H1 (cell line): ENCODE measurements around the gene TPT1.

Experiments used
- EP300 ChIP-seq, 2 experiments: IDR thresholded peaks; 1 replicate in 1 of 2; 2 replicates in 1 of 2; pipeline ENCODE4 v1.6.1; 2011 to 2012; ENCODE audit warnings: low read depth in 2 of 2, low read length in 2 of 2, mild to moderate bottlenecking in 2 of 2, borderline replicate concordance in 1 of 2, inconsistent platforms in 1 of 2, moderate library complexity in 1 of 2
- JUND ChIP-seq: IDR thresholded peaks from 2 replicates; pipeline ENCODE4 v1.6.1; 2011; ENCODE audit warnings: mild to moderate bottlenecking, improper control_type of control experiment, low read length
- POLR2A ChIP-seq, 2 experiments: IDR thresholded peaks; 1 replicate in 1 of 2; 2 replicates in 1 of 2; pipeline ENCODE4 v1.6.1; 2011; ENCODE audit warnings: low read depth in 2 of 2, low read length in 2 of 2, mild to moderate bottlenecking in 2 of 2; ENCODE audit errors: control extremely low read depth in 1 of 2
- RBBP5 ChIP-seq: IDR thresholded peaks from 2 replicates; pipeline ENCODE4 v1.7.1; 2012; ENCODE audit warnings: low read depth, mild to moderate bottlenecking, inconsistent platforms, low read length, moderate library complexity, borderline replicate concordance
- TF ChIP-seq, protein P1 (sequence below), 3 experiments: IDR thresholded peaks; 1 replicate in 2 of 3; 2 replicates in 1 of 3; pipeline versions ENCODE4 v1.5.1 to v1.6.1; 2011; ENCODE audit warnings: low read length in 3 of 3, mild to moderate bottlenecking in 3 of 3, inconsistent platforms in 2 of 3, low read depth in 1 of 3, moderate library complexity in 1 of 3; ENCODE audit not compliant: insufficient read depth in 1 of 3; ENCODE audit errors: control extremely low read depth in 1 of 3
- TF ChIP-seq, protein P2 (sequence below): IDR thresholded peaks from 2 replicates; pipeline ENCODE4 v1.6.1; 2011; ENCODE audit warnings: low read depth, mild to moderate bottlenecking, low read length; ENCODE audit not compliant: insufficient read depth

- TF ChIP-seq, protein P1, sequence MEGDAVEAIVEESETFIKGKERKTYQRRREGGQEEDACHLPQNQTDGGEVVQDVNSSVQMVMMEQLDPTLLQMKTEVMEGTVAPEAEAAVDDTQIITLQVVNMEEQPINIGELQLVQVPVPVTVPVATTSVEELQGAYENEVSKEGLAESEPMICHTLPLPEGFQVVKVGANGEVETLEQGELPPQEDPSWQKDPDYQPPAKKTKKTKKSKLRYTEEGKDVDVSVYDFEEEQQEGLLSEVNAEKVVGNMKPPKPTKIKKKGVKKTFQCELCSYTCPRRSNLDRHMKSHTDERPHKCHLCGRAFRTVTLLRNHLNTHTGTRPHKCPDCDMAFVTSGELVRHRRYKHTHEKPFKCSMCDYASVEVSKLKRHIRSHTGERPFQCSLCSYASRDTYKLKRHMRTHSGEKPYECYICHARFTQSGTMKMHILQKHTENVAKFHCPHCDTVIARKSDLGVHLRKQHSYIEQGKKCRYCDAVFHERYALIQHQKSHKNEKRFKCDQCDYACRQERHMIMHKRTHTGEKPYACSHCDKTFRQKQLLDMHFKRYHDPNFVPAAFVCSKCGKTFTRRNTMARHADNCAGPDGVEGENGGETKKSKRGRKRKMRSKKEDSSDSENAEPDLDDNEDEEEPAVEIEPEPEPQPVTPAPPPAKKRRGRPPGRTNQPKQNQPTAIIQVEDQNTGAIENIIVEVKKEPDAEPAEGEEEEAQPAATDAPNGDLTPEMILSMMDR (IDR thresholded peaks at IDR 0.05; ENCODE audit: control extremely low read depth in 1 of 3, insufficient read depth in 1 of 3, low read depth in 1 of 3, low read length in 3 of 3) = no peak
- TF ChIP-seq EP300 (IDR thresholded peaks at IDR 0.05; ENCODE audit: borderline replicate concordance in 1 of 2, low read depth in 2 of 2, low read length in 2 of 2) (no peak), POLR2A (IDR thresholded peaks at IDR 0.05; ENCODE audit: control extremely low read depth in 1 of 2, low read depth in 2 of 2, low read length in 2 of 2) (peak in 1 of 2 experiments; percentile 36; a peak in 1 of 3 replicates), RBBP5 (no peak), JUND (no peak)
- TF ChIP-seq, protein P2, sequence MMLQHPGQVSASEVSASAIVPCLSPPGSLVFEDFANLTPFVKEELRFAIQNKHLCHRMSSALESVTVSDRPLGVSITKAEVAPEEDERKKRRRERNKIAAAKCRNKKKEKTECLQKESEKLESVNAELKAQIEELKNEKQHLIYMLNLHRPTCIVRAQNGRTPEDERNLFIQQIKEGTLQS = no peak
Observed at GRCh38 chr13:45332831-45333219, 8.2 kb downstream of the TPT1 start.
